ENCODE data around the gene ARSJ. TPM values are rescaled to one million over a fixed set of nuclear protein-coding genes. Genes with fewer than 3 reads are reported as not detected.

ARSJ gene
- total and polyA plus RNA-seq, 2 donors, result 1.1 to 3.1 TPM

DNA sequence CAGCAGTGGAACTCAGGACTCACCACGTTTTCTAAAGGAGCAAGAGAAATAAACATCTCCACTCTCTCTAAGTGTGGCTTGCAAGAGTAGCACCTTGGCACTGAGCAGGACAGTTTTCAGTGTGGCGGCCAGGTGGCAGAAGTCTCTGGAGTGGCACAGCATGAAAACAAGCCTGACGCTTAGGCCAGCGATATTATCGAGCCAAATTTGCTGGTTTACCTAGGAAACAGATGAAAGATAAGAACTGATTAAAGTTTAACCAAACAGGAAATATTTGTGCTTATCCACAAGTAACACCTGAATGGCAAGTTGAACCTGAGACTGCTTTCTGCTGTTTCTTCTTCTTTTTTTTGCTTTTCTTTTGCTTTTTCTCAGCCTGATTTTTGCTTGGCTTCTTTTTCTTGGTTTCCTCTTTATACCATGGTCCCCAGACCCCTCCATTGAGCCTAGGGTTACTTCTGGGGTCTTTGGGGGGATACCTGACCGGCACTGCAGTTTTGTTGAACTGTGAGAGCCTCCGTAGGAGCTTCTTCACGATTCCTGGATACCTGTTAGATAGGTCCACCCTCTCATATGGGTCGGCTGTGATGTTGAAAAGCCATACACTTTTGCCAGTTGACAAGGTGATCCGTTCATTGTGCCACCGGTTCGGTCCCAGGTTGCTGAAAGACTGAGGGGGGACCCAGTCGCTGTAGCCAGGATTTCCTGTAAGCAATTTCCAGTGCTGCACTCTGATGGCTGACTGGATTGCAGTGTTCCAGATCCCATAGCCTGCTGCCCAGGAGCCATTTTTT lies 77.3 kb downstream of the ARSJ start:
- WGBS, result 57% methylated on average over 13 of the region's 13 CpGs
- peak overlapping the region; percentile 52 to 61 for H3K27ac ChIP-seq (ENCODE audit: low read depth in 1 of 2, low read length in 1 of 2)
- peak in 8 of 9 donors; percentile 26 to 81 (median 48) for DNase-seq (ENCODE audit: low read depth in 6 of 9, low spot score in 9 of 9)
- H3K4me1 ChIP-seq (ENCODE audit: control insufficient read depth in 2 of 2, insufficient read depth in 2 of 2, low read length in 2 of 2), result peaks cover 14 to 24% of the 10 kb centered on the region in 2 donors
- no peak overlapping the region for H3K4me3 ChIP-seq (ENCODE audit: low read length in 2 of 2)
- no peaks in the 10 kb centered on the region for H3K27me3 ChIP-seq (ENCODE audit: control insufficient read depth in 2 of 2, insufficient read depth in 1 of 2, low read length in 1 of 2)
- no peaks in the 10 kb centered on the region for H3K9me3 ChIP-seq (ENCODE audit: control insufficient read depth in 2 of 2, insufficient read depth in 1 of 2, low read length in 1 of 2)
- H3K36me3 ChIP-seq (ENCODE audit: control insufficient read depth in 2 of 2, insufficient read depth in 2 of 2, low read length in 1 of 2), result no peaks in the 10 kb centered on the region

- DNase-seq (ENCODE audit: low read depth in 6 of 9, low spot score in 9 of 9), result peak; percentile 32 to 86 (median 66)
- peak overlapping the region; percentile 31 to 85 for H3K27ac ChIP-seq (ENCODE audit: low read depth in 1 of 2, low read length in 1 of 2)
- H3K9me3 ChIP-seq (ENCODE audit: control insufficient read depth in 2 of 2, insufficient read depth in 1 of 2, low read length in 1 of 2), result no peaks in the 10 kb centered on the region
- H3K4me3 ChIP-seq (ENCODE audit: low read length in 2 of 2), result no peak overlapping the region
- peaks cover 14 to 24% of the 10 kb centered on the region in 2 donors for H3K4me1 ChIP-seq (ENCODE audit: control insufficient read depth in 2 of 2, insufficient read depth in 2 of 2, low read length in 2 of 2)
- no peaks in the 10 kb centered on the region for H3K36me3 ChIP-seq (ENCODE audit: control insufficient read depth in 2 of 2, insufficient read depth in 2 of 2, low read length in 1 of 2)
- H3K27me3 ChIP-seq (ENCODE audit: control insufficient read depth in 2 of 2, insufficient read depth in 1 of 2, low read length in 1 of 2), result no peaks in the 10 kb centered on the region
Observed at GRCh38 chr4:113899271-113900070, 80.0 kb downstream of the ARSJ start.

DNA sequence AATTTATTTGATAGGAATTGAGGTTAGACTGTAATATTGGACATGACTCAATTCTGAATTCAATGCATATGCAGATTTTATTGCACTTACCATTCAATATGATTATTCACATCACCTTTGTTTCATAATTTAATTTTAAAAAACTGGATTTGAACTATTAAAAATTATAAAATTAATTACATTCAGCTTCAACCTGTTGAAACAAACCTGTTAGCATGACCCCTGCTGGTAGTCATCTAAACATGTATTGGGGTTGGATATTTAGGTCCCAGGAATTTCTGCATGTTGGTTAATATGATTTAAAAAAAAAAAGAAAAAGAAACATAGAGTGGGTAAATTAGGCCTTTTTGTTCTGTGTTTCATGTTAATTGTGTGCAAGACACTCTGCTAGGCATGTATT lies 85.9 kb downstream of the ARSJ start:
- Histone ChIP-seq H3K27me3 (ENCODE audit: control insufficient read depth in 2 of 2, insufficient read depth in 1 of 2, low read length in 1 of 2) (no peaks in the 10 kb centered on the region), H3K4me1 (ENCODE audit: control insufficient read depth in 2 of 2, insufficient read depth in 2 of 2, low read length in 2 of 2) (no peaks in the 10 kb centered on the region), H3K9me3 (ENCODE audit: control insufficient read depth in 2 of 2, insufficient read depth in 1 of 2, low read length in 1 of 2) (no peaks in the 10 kb centered on the region), H3K36me3 (ENCODE audit: control insufficient read depth in 2 of 2, insufficient read depth in 2 of 2, low read length in 1 of 2) (no peaks in the 10 kb centered on the region), H3K27ac (ENCODE audit: low read depth in 1 of 2, low read length in 1 of 2) (no peak overlapping the region), H3K4me3 (ENCODE audit: low read length in 2 of 2) (no peak overlapping the region)
- DNase-seq (ENCODE audit: low read depth in 6 of 9, low spot score in 9 of 9), result no peak

DNA sequence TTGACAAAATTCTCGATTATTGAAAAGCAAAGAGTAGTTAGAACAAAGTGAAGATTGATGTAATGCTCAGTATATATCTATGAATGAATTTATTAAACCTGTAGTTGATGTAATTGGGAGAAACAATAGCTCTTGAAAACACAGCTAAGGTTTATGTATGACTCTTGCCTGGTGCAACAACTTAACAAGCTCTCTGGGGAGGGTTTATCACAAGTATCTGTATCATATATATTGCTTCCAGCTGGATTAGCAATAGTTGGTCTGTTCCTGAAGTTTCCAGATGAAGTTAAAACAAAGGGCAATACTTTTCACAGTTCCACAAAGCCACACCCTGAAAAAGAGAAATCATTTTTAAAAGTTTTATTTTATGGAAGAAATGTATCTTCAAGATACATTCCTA lies 91.4 kb downstream of the ARSJ start:
- no peak overlapping the region for H3K4me3 ChIP-seq (ENCODE audit: low read length in 2 of 2)
- DNase-seq (ENCODE audit: low read depth in 6 of 9, low spot score in 9 of 9), result no peak
- no peaks in the 10 kb centered on the region for H3K9me3 ChIP-seq (ENCODE audit: control insufficient read depth in 2 of 2, insufficient read depth in 1 of 2, low read length in 1 of 2)
- no peaks in the 10 kb centered on the region for H3K4me1 ChIP-seq (ENCODE audit: control insufficient read depth in 2 of 2, insufficient read depth in 2 of 2, low read length in 2 of 2)
- H3K27me3 ChIP-seq (ENCODE audit: control insufficient read depth in 2 of 2, insufficient read depth in 1 of 2, low read length in 1 of 2), result no peaks in the 10 kb centered on the region
- H3K36me3 ChIP-seq (ENCODE audit: control insufficient read depth in 2 of 2, insufficient read depth in 2 of 2, low read length in 1 of 2), result no peaks in the 10 kb centered on the region
- 91% methylated on average over 1 of the region's 1 CpG for WGBS
- H3K27ac ChIP-seq (ENCODE audit: low read depth in 1 of 2, low read length in 1 of 2), result no peak overlapping the region

DNA sequence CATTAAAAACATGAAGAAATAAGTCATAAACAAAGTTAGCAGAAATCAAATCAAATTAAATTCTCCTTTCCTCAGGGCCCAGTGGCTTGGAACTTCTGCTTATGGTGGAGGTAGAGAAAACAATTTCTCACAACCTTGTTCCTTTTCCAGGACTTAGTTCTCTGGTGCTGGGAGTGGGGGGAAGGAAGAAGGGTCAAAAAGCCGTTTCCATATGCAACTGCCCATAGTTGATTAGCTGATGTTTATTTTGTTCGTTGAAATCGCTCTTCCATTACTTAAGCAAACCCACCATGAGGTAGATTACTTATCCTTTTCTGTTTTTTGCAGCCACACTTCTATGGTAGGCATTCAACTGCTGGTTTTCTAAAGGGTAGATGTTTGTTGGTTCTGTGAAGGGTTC lies 94.2 kb downstream of the ARSJ start:
- Histone ChIP-seq H3K27me3 (ENCODE audit: control insufficient read depth in 2 of 2, insufficient read depth in 1 of 2, low read length in 1 of 2) (no peaks in the 10 kb centered on the region), H3K9me3 (ENCODE audit: control insufficient read depth in 2 of 2, insufficient read depth in 1 of 2, low read length in 1 of 2) (no peaks in the 10 kb centered on the region), H3K4me3 (ENCODE audit: low read length in 2 of 2) (no peak overlapping the region), H3K27ac (ENCODE audit: low read depth in 1 of 2, low read length in 1 of 2) (no peak overlapping the region), H3K4me1 (ENCODE audit: control insufficient read depth in 2 of 2, insufficient read depth in 2 of 2, low read length in 2 of 2) (no peaks in the 10 kb centered on the region), H3K36me3 (ENCODE audit: control insufficient read depth in 2 of 2, insufficient read depth in 2 of 2, low read length in 1 of 2) (no peaks in the 10 kb centered on the region)
- DNase-seq (ENCODE audit: low read depth in 6 of 9, low spot score in 9 of 9), result no peak
- WGBS, result 98% methylated on average over 3 of the region's 3 CpGs

GRCh38 chr4:113884655-113885054 lies 94.8 kb downstream of the ARSJ start:
- WGBS, result 100% methylated on average over 1 of the region's 1 CpG
- Histone ChIP-seq H3K27ac (ENCODE audit: low read depth in 1 of 2, low read length in 1 of 2) (no peak overlapping the region), H3K4me3 (ENCODE audit: low read length in 2 of 2) (no peak overlapping the region), H3K4me1 (ENCODE audit: control insufficient read depth in 2 of 2, insufficient read depth in 2 of 2, low read length in 2 of 2) (no peaks in the 10 kb centered on the region), H3K9me3 (ENCODE audit: control insufficient read depth in 2 of 2, insufficient read depth in 1 of 2, low read length in 1 of 2) (no peaks in the 10 kb centered on the region), H3K36me3 (ENCODE audit: control insufficient read depth in 2 of 2, insufficient read depth in 2 of 2, low read length in 1 of 2) (no peaks in the 10 kb centered on the region), H3K27me3 (ENCODE audit: control insufficient read depth in 2 of 2, insufficient read depth in 1 of 2, low read length in 1 of 2) (no peaks in the 10 kb centered on the region)
- DNase-seq (ENCODE audit: low read depth in 6 of 9, low spot score in 9 of 9), result no peak

GRCh38 chr4:113882668-113883067 lies 96.8 kb downstream of the ARSJ start:
- H3K4me3 ChIP-seq (ENCODE audit: low read length in 2 of 2), result no peak overlapping the region
- no peaks in the 10 kb centered on the region for H3K4me1 ChIP-seq (ENCODE audit: control insufficient read depth in 2 of 2, insufficient read depth in 2 of 2, low read length in 2 of 2)
- no peaks in the 10 kb centered on the region for H3K36me3 ChIP-seq (ENCODE audit: control insufficient read depth in 2 of 2, insufficient read depth in 2 of 2, low read length in 1 of 2)
- DNase-seq (ENCODE audit: low read depth in 6 of 9, low spot score in 9 of 9), result no peak
- H3K9me3 ChIP-seq (ENCODE audit: control insufficient read depth in 2 of 2, insufficient read depth in 1 of 2, low read length in 1 of 2), result no peaks in the 10 kb centered on the region
- WGBS, result 87% methylated on average over 1 of the region's 1 CpG
- H3K27ac ChIP-seq (ENCODE audit: low read depth in 1 of 2, low read length in 1 of 2), result no peak overlapping the region
- no peaks in the 10 kb centered on the region for H3K27me3 ChIP-seq (ENCODE audit: control insufficient read depth in 2 of 2, insufficient read depth in 1 of 2, low read length in 1 of 2)

DNA sequence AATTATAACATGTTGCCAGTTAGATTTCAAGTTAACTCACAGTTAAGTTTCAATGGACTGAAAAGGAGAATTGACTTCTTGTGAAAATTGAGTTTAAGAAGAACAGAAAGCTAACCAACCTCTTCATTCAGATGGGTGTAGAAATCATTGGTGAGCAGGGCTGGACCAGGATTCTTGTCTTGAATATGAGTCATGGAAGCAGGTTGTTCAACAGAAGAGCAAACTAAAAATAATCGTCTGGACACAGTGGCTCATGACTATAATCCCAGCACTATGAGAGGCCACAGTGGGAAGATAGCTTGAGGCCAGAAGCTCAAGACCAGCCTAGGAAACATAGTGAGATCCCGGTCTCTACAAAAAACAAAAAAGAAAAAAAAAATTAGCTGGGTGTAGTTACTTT lies 98.2 kb downstream of the ARSJ start:
- WGBS, result 96% methylated on average over 2 of the region's 2 CpGs
- Histone ChIP-seq H3K36me3 (ENCODE audit: control insufficient read depth in 2 of 2, insufficient read depth in 2 of 2, low read length in 1 of 2) (no peaks in the 10 kb centered on the region), H3K9me3 (ENCODE audit: control insufficient read depth in 2 of 2, insufficient read depth in 1 of 2, low read length in 1 of 2) (no peaks in the 10 kb centered on the region), H3K4me3 (ENCODE audit: low read length in 2 of 2) (no peak overlapping the region), H3K27me3 (ENCODE audit: control insufficient read depth in 2 of 2, insufficient read depth in 1 of 2, low read length in 1 of 2) (no peaks in the 10 kb centered on the region), H3K27ac (ENCODE audit: low read depth in 1 of 2, low read length in 1 of 2) (no peak overlapping the region), H3K4me1 (ENCODE audit: control insufficient read depth in 2 of 2, insufficient read depth in 2 of 2, low read length in 2 of 2) (no peaks in the 10 kb centered on the region)
- no peak for DNase-seq (ENCODE audit: low read depth in 6 of 9, low spot score in 9 of 9)

- WGBS, result 97% methylated on average over 3 of the region's 3 CpGs
- H3K4me3 ChIP-seq (ENCODE audit: low read length in 2 of 2), result no peak overlapping the region
- H3K36me3 ChIP-seq (ENCODE audit: control insufficient read depth in 2 of 2, insufficient read depth in 2 of 2, low read length in 1 of 2), result no peaks in the 10 kb centered on the region
- H3K9me3 ChIP-seq (ENCODE audit: control insufficient read depth in 2 of 2, insufficient read depth in 1 of 2, low read length in 1 of 2), result no peaks in the 10 kb centered on the region
- no peaks in the 10 kb centered on the region for H3K4me1 ChIP-seq (ENCODE audit: control insufficient read depth in 2 of 2, insufficient read depth in 2 of 2, low read length in 2 of 2)
- no peak for DNase-seq (ENCODE audit: low read depth in 6 of 9, low spot score in 9 of 9)
- H3K27ac ChIP-seq (ENCODE audit: low read depth in 1 of 2, low read length in 1 of 2), result no peak overlapping the region
- H3K27me3 ChIP-seq (ENCODE audit: control insufficient read depth in 2 of 2, insufficient read depth in 1 of 2, low read length in 1 of 2), result no peaks in the 10 kb centered on the region
Observed at GRCh38 chr4:113880240-113881028, 99.0 kb downstream of the ARSJ start.
